PC-9 (cell line): ENCODE results near the gene STRA6. TPM values are rescaled to one million over a fixed set of nuclear protein-coding genes. Genes with fewer than 3 reads are reported as not detected.

Experiments
- BruUV-seq: library from RNA; stranded (reverse); fragments of 400-500 nt; replicated peaks from 2 replicates; lab custom pipeline; 2021; lab: Mats Ljungman, UMichigan
- CTCF ChIA-PET: fragments of 300-600 bp; sonication (Branson Sonifier 250); formaldehyde crosslinking; loops from one replicate; lab custom pipeline; 2022; ENCODE audit warnings: antibody characterized with exemption; lab: Charles Lee
- POLR2A ChIA-PET: fragments of 300-600 bp; sonication (Branson Sonifier 250); formaldehyde crosslinking; loops from one replicate; lab custom pipeline; 2022; ENCODE audit warnings: antibody characterized with exemption; ENCODE audit not compliant: unreplicated experiment; lab: Charles Lee
- DNase-seq, 2 experiments: peaks; one replicate each; pipeline versions ENCODE4 v3.0.0 to v3.0.0-alpha.2; 2015 to 2022; ENCODE audit warnings: mixed read lengths in 1 of 2
- H2AFZ ChIP-seq: fragments of 200-600 bp; sonication (generic); 2 replicates; pipeline ENCODE4 v1.8.1; 2017; ENCODE audit warnings: antibody characterized with exemption
- H3F3A ChIP-seq: fragments of 200-600 bp; sonication (generic); 2 replicates; pipeline ENCODE4 v1.8.1; 2017; ENCODE audit warnings: antibody characterized with exemption, mild to moderate bottlenecking, low read depth; ENCODE audit not compliant: insufficient read depth
- H3K27ac ChIP-seq: fragments of 200-600 bp; sonication (generic); 2 replicates; pipeline ENCODE4 v1.6.1; 2016; ENCODE audit warnings: mixed run types
- H3K27me3 ChIP-seq: fragments of 200-600 bp; sonication (generic); 2 replicates; pipeline ENCODE4 v1.6.1; 2016; ENCODE audit warnings: low read depth, mixed run types; ENCODE audit not compliant: insufficient read depth
- H3K36me3 ChIP-seq: fragments of 200-600 bp; sonication (generic); 2 replicates; pipeline ENCODE4 v1.6.1; 2016; ENCODE audit warnings: low read depth, mixed run types
- H3K4me1 ChIP-seq: fragments of 200-600 bp; sonication (generic); replicated peaks from 2 replicates; pipeline ENCODE4 v1.6.1; 2016; ENCODE audit warnings: mixed run types; ENCODE audit not compliant: insufficient read depth
- H3K4me2 ChIP-seq: fragments of 200-600 bp; sonication (generic); 2 replicates; pipeline ENCODE4 v1.6.1; 2017; ENCODE audit warnings: mixed run types
- H3K4me3 ChIP-seq: fragments of 200-600 bp; sonication (generic); 2 replicates; pipeline ENCODE4 v1.6.1; 2016; ENCODE audit warnings: mixed run types
- H3K79me2 ChIP-seq: fragments of 200-600 bp; sonication (generic); 2 replicates; pipeline ENCODE4 v1.6.1; 2017; ENCODE audit warnings: low read depth, mixed run types
- H3K9me2 ChIP-seq: fragments of 200-600 bp; sonication (generic); 2 replicates; pipeline ENCODE4 v1.8.1; 2017; ENCODE audit warnings: mild to moderate bottlenecking; ENCODE audit not compliant: insufficient read depth
- H3K9me3 ChIP-seq: fragments of 200-600 bp; sonication (generic); 2 replicates; pipeline ENCODE4 v1.8.1; 2016; ENCODE audit warnings: low read depth; ENCODE audit not compliant: insufficient read depth
- H4K20me1 ChIP-seq: fragments of 200-600 bp; sonication (generic); 2 replicates; pipeline ENCODE4 v1.8.1; 2017; ENCODE audit not compliant: insufficient read depth
- EZH2 ChIP-seq: fragments of 200-600 bp; sonication (generic); IDR thresholded peaks from 2 replicates; pipeline ENCODE4 v1.8.0; 2017; ENCODE audit warnings: antibody characterized with exemption, low read depth
- intact Hi-C: fragments of 100-400 bp; cut with micrococcal nuclease; formaldehyde crosslinking; loops from one replicate; pipeline ENCODE4 v1.10.0; 2022; ENCODE audit not compliant: unreplicated experiment
- total RNA-seq: library from RNA; stranded (reverse); gene quantifications from 2 replicates; pipeline ENCODE4 v1.2.3, GENCODE V29; 2021
- TF ChIP-seq, protein P1 (sequence below): fragments of 200-600 bp; sonication (generic); conservative IDR thresholded peaks from 2 replicates; pipeline ENCODE4 v1.6.1; 2017; ENCODE audit warnings: mixed run types, antibody characterized with exemption, mild to moderate bottlenecking, moderate library complexity

STRA6 gene
- total RNA-seq, 1 experiment from 2014 or later = 64.9 TPM

DNA sequence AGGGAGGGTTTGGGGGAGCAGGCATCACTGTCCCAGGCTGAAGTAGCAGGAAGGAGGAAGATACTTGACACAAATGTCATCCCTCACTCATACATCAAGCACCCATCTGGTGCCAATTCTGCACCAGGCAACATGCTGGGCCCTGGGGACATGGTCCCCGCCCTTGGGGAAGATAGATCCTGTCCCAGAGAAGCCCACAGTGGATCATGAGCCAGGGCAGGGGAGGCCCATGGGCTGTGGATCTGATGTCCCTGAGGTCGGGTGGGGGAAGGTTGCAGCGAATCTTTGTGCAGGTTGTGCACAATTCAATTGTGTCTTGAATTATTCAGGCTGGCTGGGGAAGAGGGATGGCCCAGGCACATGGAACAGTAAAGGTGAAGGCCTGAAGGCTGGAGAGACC is 27.1 kb upstream of the STRA6 start:
- no peak overlapping the region for H2AFZ ChIP-seq
- H3K4me2 ChIP-seq = no peak overlapping the region
- H3K9me2 ChIP-seq = no peaks in the 10 kb centered on the region
- BruUV-seq = no TSS peak
- no peaks in the 10 kb centered on the region for H3K9me3 ChIP-seq
- TF ChIP-seq EZH2 = no peak
- TF ChIP-seq, protein P1, sequence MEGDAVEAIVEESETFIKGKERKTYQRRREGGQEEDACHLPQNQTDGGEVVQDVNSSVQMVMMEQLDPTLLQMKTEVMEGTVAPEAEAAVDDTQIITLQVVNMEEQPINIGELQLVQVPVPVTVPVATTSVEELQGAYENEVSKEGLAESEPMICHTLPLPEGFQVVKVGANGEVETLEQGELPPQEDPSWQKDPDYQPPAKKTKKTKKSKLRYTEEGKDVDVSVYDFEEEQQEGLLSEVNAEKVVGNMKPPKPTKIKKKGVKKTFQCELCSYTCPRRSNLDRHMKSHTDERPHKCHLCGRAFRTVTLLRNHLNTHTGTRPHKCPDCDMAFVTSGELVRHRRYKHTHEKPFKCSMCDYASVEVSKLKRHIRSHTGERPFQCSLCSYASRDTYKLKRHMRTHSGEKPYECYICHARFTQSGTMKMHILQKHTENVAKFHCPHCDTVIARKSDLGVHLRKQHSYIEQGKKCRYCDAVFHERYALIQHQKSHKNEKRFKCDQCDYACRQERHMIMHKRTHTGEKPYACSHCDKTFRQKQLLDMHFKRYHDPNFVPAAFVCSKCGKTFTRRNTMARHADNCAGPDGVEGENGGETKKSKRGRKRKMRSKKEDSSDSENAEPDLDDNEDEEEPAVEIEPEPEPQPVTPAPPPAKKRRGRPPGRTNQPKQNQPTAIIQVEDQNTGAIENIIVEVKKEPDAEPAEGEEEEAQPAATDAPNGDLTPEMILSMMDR = no peak
- H3K4me1 ChIP-seq = peaks cover 8% of the 10 kb centered on the region; the same call in 1 of the 2 replicates
- no peak for DNase-seq
- ChIA-PET CTCF (no interaction called here), POLR2A (no interaction called here)
- H4K20me1 ChIP-seq = no peaks in the 10 kb centered on the region
- H3K36me3 ChIP-seq = no peaks in the 10 kb centered on the region
- intact Hi-C loops = no loop called here
- H3F3A ChIP-seq = no peaks in the 10 kb centered on the region; the same call in 1 of the 2 replicates
- no peak overlapping the region for H3K4me3 ChIP-seq
- no peaks in the 10 kb centered on the region for H3K79me2 ChIP-seq
- no peaks in the 10 kb centered on the region for H3K27me3 ChIP-seq
- no peak overlapping the region for H3K27ac ChIP-seq

DNA sequence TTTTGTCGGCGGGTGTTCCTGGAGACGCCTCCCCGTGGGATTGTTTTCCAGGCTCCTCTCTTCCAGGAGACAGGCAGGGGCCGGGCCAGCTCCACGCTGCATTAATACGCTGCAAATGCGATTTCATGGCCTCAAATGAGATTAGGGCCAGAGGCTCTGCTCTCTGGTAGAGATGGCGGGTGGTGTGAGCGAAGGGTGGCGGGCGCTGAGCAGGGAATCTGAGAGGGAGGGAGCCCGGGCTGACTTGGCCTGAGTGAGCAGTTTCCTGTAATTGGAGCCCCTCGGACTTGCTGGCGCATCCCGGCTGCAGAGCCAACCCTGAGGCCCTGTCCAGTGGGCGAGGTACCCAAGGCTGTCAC is 26.1 kb upstream of the STRA6 start:
- Histone ChIP-seq H3K27me3 (no peaks in the 10 kb centered on the region), H4K20me1 (no peaks in the 10 kb centered on the region), H3K36me3 (no peaks in the 10 kb centered on the region), H3K9me3 (no peaks in the 10 kb centered on the region), H3K4me1 (peaks cover 8% of the 10 kb centered on the region; the same call in 1 of the 2 replicates), H3K4me2 (no peak overlapping the region), H2AFZ (no peak overlapping the region), H3K79me2 (no peaks in the 10 kb centered on the region), H3K4me3 (no peak overlapping the region), H3F3A (no peaks in the 10 kb centered on the region; the same call in 1 of the 2 replicates), H3K27ac (no peak overlapping the region), H3K9me2 (no peaks in the 10 kb centered on the region)
- no peak for DNase-seq
- no TSS peak for BruUV-seq
- ChIA-PET CTCF (no interaction called here), POLR2A (no interaction called here)
- no peak for TF ChIP-seq EZH2
- TF ChIP-seq, protein P1 = no peak
- intact Hi-C loops = no loop called here

DNA sequence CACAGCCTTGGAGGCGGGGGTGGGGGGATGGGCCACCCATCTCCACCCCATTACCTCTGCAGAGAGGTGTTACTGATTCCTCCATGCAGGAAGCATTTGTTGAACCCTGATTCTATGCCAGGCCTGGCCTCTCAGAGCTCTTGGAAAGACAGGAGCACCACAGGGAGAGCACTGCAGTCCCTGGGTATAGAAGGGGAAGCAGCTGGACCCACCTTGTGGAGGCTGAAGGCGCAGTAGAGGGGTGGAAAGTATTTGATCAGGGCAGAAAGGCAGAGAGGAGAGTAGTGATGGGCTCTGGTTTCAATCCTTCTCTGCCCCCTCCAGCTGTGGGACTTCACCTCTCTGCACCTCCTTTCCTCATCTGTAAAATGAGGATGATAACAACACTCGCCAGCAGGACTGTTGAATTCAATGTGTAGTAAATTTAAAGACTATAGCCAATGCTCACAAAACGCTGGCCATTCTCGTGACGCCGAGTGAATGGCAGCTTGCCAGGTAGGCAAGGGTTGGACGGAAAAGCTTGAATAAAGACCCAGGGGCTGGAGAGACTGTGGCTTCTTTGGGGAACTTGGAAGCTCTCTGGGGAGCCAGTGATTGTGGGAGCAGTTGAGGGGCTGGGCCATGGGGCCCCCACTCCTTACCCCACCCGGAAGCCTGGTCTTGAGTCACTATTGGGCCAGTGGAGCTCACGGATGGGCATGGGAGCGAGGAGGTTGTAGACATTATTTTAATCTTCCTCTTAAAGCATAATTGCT is 25.6 kb upstream of the STRA6 start:
- Histone ChIP-seq H3K9me2 (no peaks in the 10 kb centered on the region), H3K27me3 (no peaks in the 10 kb centered on the region), H3K36me3 (no peaks in the 10 kb centered on the region), H3K79me2 (no peaks in the 10 kb centered on the region), H3K4me1 (0 out of 2 replicates have a peak, but pooled peaks cover 7% of the 10 kb centered on the region), H3K4me2 (no peak overlapping the region), H3K9me3 (no peaks in the 10 kb centered on the region), H4K20me1 (no peaks in the 10 kb centered on the region), H3F3A (no peaks in the 10 kb centered on the region; the same call in 1 of the 2 replicates), H3K27ac (no peak overlapping the region), H2AFZ (no peak overlapping the region), H3K4me3 (no peak overlapping the region)
- intact Hi-C loops = no loop called here
- DNase-seq = no peak
- ChIA-PET POLR2A (interaction anchor here (0.6 kb wide), 1 partner anchor 1852 kb away, joined by 5 read pairs; the partner anchor contains the start of gene HEXA), CTCF (no interaction called here)
- TF ChIP-seq EZH2 = no peak
- TF ChIP-seq, protein P1 = no peak
- BruUV-seq = no TSS peak
